Mesenteric fat pad (tissue), 1 donor: ENCODE data around the gene NEURL1. TPM values are rescaled to one million over a fixed set of nuclear protein-coding genes. Genes with fewer than 3 reads are reported as not detected.

ENCODE experiments used
- total RNA-seq: library from RNA; stranded (reverse); fragmentation: NEBNext Ultra II Directional; extraction: Animal tissue kit (Norgen Biotek cat#: 25700); gene quantifications from one replicate; pipeline ENCODE4 v1.2.1, GENCODE V29; 2021
- donor health status: DM: yes; HTN: yes; CAD: no.

The NEURL1 gene
- total RNA-seq, 1 donor from 2014 or later: 0.13 TPM

Other genes starting within 250 kb of the NEURL1 start
- gene RPEL1, start 247.8 kb upstream of the NEURL1 start, total RNA-seq: not detected
- not detected for gene INA, start 216.6 kb upstream of the NEURL1 start, total RNA-seq
- 11.0 TPM for gene PCGF6, start 142.6 kb upstream of the NEURL1 start, total RNA-seq
- 2.3 TPM for gene TAF5, start 125.7 kb upstream of the NEURL1 start, total RNA-seq
- gene ATP5MK, start 97.2 kb upstream of the NEURL1 start, total RNA-seq: 348 TPM
- gene PDCD11, start 97.1 kb upstream of the NEURL1 start, total RNA-seq: 32.2 TPM
- gene CALHM2, start 41.3 kb upstream of the NEURL1 start, total RNA-seq: 40.3 TPM
- gene CALHM1, start 34.8 kb upstream of the NEURL1 start, total RNA-seq: not detected
- not detected for gene CALHM3, start 14.5 kb upstream of the NEURL1 start, total RNA-seq